GM03348 (cell line): ENCODE results near the gene CUL4A.

Experiments used
- DNase-seq: peaks from one replicate; pipeline ENCODE4 v3.0.0; 2012; ENCODE audit warnings: low spot score

CUL4A gene

GRCh38 chr13:113179374-113180230 lies 29.8 kb upstream of the CUL4A start:
- no peak for DNase-seq

DNA sequence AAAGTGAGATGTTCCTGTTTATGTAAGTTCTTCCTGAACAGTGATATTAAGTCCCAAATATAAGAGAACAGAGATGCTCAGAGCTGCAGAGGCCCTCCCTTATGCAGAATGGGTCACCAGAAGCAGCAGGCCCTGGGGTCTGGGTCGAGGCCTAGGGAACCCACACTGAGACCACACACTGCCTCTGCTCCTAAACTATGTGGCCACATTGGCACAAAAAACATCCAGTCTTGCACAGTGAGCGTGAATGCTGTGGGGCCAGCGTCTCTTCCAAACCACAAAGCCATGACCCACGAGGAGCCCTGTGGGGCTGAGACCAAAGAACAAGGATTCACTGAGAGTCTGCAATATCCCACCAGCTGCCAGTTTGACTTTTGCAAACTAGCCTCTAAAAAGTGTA lies 27.4 kb upstream of the CUL4A start:
- DNase-seq: no peak

DNA sequence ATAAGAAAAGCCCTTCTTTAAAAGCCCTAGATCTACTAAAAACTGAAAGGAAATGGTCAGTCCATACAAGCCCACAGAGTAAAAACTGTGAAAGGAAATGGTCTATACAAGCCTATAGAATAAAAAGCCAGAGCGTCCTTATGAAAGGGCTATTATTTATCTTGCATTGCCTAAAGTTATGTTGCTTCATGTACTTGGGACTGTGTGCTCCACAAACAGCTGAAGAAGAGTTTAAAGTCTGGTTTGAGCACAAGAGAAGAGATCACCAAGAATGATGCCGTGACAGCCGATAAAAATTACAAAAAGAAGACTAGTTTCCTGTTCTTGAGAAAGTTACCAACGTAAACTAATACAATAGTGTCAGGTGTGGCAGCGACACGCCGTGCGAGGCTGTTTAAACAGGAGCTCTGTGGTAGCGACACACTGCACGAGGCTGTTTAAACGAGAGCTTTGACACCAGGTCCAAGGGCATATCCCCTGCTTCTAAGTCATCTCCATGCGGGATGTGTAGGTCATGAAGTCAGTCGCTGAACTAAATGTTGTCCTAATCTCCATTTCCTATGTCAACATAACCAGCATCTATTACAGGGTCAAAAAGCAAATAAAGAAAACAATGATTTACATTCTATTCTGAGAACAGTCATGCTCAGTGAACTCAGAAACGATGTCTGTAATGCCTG lies 25.8 kb upstream of the CUL4A start:
- no peak for DNase-seq

GRCh38 chr13:113184568-113185440 lies 24.6 kb upstream of the CUL4A start:
- DNase-seq: no peak

GRCh38 chr13:113186061-113186900 lies 23.1 kb upstream of the CUL4A start:
- no peak for DNase-seq

DNA sequence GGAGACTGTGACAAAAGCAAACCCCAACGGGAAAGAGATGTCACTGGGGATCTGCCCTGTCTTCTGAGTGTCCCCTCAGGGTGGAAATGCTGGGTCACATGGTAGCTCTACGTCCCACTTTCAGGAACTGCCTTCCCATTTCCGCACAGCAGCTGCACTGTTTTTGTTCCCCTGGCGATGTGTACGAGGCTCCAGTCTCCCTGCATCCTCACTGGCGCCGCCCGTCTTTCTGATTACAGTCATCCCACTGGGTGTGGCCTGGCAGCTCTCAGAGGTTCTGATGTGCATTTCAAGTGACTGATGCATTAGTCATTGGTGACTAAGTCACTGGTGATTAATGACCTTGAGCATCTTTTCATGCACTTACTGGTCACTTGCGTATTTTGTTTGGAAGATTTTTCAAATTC lies 22.1 kb upstream of the CUL4A start:
- peak; percentile 95 for DNase-seq

DNA sequence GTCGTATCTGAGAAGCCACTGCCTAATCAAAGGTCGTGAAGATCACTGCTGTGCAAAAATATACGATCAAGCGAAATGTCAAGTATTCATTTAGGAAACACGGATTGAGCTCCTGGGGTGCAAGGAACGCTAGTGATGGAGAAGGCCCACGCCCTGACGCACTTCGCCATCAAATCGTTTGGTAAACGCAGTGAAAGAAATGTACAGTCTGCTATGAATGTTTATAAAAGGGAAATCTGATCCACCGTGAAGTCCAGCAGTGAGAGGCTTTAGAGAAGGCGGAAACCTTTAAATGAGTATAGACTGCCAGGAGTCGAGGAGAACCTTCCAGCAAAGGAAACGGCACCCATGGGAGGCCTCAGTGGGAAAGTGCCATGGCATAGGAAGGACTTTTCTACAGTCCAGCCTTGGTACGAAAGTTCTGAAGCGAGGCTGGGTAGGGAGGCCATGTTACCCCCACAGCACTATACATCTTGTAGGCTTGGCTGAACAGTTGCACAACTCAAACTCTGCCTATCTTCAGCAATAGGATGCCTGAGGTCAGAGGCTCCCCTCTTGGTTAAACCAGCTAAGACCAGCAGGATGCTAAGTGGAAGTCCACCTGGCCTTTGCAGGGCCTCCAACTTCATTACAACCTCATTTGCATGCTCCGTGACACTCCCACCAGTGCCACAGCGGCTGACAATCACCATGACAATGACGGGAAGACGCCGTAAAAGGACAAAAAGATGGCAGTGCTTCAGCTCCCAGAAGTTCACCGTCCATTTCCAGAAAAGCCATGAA lies 21.3 kb upstream of the CUL4A start:
- DNase-seq: no peak

DNA sequence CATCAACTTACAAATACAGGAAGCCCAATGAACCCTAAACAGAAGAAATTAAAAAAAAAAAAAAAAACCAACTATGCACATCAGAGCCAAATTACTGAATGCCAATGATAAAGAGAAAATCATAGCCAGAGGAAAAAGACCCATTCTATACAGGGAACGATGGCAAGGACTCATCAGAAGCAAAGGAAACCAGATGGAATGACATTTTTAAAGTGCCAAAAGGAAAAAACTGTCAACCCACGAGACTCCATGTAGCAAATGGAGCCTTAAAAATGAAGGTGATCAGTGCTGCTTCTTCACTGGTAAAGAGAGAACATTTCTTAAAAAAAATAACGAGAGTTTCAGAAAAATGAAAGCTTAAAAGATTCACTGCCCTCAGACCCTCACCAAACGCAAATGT lies 19.2 kb upstream of the CUL4A start:
- DNase-seq: no peak

DNA sequence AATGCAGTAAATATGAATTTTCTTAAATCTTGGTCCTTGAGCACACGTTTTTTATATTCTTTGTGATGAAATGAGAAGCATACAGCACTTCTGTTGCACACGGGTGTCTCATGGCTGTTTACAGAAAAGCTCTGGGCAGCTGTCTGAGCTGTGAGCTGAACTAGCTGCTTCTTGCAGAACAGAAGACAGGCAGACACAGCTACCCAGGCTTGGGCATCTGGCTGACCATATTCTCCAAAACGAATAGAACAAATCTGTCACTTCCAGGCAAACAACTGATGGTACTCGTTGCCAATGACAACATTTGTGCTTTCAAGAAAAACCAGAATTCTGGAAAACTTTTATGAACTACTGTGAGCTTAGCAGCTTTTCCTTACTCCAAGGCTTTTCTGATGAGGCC lies 17.1 kb upstream of the CUL4A start:
- no peak for DNase-seq

DNA sequence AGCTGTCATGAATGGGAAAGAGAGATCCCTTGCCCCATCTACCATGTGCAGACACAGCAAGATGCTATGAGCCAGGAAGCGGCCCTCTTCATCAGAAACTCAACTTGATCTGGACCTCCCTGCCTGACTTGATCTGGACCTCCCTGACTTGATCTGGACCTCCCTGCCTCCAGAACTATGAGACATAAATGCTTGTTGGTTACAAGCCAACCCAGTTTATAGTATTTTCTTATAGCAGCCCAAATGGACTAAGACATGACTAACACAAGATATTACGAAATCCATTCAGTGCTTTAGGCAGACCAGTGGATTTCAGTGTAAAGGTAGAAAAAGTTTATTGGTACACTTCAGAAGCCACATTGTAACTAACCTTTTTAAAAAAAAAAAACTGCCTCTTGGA lies 16.5 kb upstream of the CUL4A start:
- DNase-seq: peak; percentile 48

GRCh38 chr13:113195360-113195759 lies 14.1 kb upstream of the CUL4A start:
- DNase-seq: no peak

- DNase-seq: no peak
These were observed 12.3 kb upstream of the CUL4A start for GRCh38 chr13:113196970-113197737.

DNA sequence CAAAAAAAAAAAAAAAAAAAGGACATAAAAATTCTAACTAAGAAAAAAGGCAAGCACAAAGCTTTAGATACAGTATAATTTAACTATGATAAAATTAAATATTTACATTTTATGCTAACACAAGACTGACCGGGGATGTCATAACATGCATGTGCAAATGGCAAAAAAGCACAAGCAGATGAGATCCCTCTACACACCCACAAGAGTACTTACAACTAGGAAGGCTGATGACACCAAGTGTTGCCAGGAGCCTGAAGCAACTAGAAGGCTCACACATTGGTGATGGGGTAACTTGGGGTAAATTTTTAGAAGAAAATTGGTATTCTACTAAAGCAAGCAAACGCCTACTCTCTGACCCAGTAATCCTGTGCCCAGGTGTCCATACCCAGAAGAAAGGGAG lies 7.6 kb upstream of the CUL4A start:
- no peak for DNase-seq

- DNase-seq: no peak
These were observed 6.5 kb upstream of the CUL4A start for GRCh38 chr13:113202912-113203311.

GRCh38 chr13:113203507-113204377 lies 5.7 kb upstream of the CUL4A start:
- DNase-seq: no peak

DNA sequence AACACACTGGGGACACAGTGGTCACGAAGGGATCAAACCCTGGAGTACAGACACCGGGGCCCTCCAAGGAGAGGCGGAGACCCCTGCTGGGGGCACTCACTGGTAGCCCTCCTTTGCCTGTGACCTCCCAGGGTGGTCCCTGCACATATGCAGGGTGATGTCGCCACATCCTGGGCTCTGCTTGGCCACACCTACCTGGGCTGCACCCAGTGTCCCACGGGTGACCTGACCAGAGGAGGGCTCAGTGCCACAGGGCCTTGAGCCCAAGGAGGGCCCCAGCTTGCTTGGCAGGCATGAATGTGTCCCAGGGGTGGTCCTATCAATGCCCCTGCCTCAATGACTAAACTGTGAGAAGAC lies 5.1 kb upstream of the CUL4A start:
- no peak for DNase-seq

DNA sequence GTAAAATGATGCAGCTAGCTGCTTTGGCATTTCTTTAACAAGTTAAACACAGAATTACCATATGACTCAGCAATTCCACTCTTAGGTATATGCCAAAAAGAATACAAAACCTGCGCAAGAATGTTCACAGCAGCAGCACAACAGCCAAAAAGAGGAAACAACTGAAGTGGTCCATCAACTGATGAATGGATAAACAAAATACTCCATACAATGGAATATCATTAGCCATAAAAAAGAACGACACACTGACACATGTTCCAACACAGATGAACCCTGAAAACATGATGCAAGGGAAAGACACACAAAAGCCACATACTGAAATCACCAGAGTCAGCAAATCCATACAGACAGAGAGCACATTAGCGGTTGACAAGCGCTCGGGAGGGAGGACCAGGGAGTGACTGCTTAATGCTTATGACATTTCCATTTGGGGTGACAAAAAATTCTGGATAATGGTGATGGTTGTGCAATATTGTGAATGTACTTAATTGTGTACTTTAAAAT lies 3.9 kb upstream of the CUL4A start:
- no peak for DNase-seq

- no peak for DNase-seq
These were observed 2.0 kb upstream of the CUL4A start for GRCh38 chr13:113207460-113207859.

DNA sequence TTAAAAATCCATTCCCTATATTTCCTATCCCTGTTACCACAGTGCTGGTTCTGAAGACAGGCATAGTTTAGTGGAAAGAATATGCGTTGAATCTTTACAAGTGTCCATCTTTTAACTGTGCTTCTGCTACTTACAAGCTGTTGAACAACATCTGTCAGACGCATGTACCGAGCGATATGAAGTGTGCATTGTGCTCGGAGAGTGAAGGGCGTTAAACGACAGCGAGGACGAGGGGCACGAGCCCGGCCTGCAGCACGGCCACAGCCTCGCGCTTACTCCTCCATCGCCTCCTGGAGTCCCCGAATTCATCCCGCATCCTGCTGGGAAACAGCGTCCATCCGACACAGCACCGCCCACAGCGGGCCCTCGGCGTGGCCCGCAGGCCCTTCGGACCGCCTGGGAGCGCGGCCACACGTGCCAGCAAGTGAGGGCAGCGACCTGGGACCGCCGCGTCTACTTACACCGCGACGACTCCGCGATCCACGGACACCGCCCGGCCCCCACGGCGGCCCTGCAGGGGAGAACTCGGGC lies 1.5 kb upstream of the CUL4A start:
- DNase-seq: peak; percentile 71
